Measurements from ENCODE around the gene LCN1. TPM values are rescaled to one million over a fixed set of nuclear protein-coding genes. Genes with fewer than 3 reads are reported as not detected.

The LCN1 gene
- polyA plus RNA-seq, 3 donors = not detected

GRCh38 chr9:135551456-135551855, 30.2 kb downstream of the LCN1 start:
- Histone ChIP-seq H3K9ac (ENCODE audit: insufficient read depth, low read length, poor library complexity, severe bottlenecking) (no peak overlapping the region), H3K27me3 (ENCODE audit: control insufficient read depth in 2 of 2, insufficient read depth in 2 of 2, low read length in 2 of 2) (no peaks in the 10 kb centered on the region), H3K27ac (ENCODE audit: low read depth in 1 of 2, low read length in 2 of 2) (no peak overlapping the region), H3K36me3 (replicated peaks in 1 of 2; ENCODE audit: control insufficient read depth in 1 of 2, insufficient read depth in 2 of 2, low read length in 2 of 2) (no peaks in the 10 kb centered on the region), H3K9me3 (replicated peaks in 1 of 2; ENCODE audit: control insufficient read depth in 1 of 2, insufficient read depth in 1 of 2, low read length in 2 of 2) (no peaks in the 10 kb centered on the region), H4K20me1 (ENCODE audit: insufficient read depth, low read length) (no peaks in the 10 kb centered on the region), H3K4me2 (replicated peaks; ENCODE audit: extremely low read depth, low read length, poor library complexity, severe bottlenecking) (no peak overlapping the region), H3K4me3 (replicated peaks in 1 of 3; ENCODE audit: low read depth in 2 of 3, low read length in 3 of 3) (no peak overlapping the region), H3K4me1 (ENCODE audit: control insufficient read depth in 1 of 2, insufficient read depth in 2 of 2, low read length in 2 of 2) (no peaks in the 10 kb centered on the region), H3K79me2 (ENCODE audit: insufficient read depth, low read length) (no peaks in the 10 kb centered on the region), H2AFZ (ENCODE audit: insufficient read depth, low read depth, low read length, poor library complexity, severe bottlenecking) (no peak overlapping the region)
- H3K4me3 Mint-ChIP-seq = no peak overlapping the region
- H3K4me1 Mint-ChIP-seq = no peaks in the 10 kb centered on the region
- peaks cover 0 to 5% (median 2%) of the 10 kb centered on the region in 3 donors for H3K27me3 Mint-ChIP-seq (ENCODE audit: low read depth in 3 of 3)
- H3K9me3 Mint-ChIP-seq = peaks cover 0 to 3% (median 0%) of the 10 kb centered on the region in 7 donors
- DNase-seq = no peak
- no peak overlapping the region for H3K27ac Mint-ChIP-seq
- no peak for TF ChIP-seq CTCF (IDR thresholded peaks at IDR 0.05)
- H3K36me3 Mint-ChIP-seq = no peaks in the 10 kb centered on the region
- intact Hi-C loops (cut with micrococcal nuclease) = no loop called here
- WGBS (ENCODE audit: insufficient coverage) = 97% methylated on average over 13 of the region's 13 CpGs

GRCh38 chr9:135552021-135552697, 30.9 kb downstream of the LCN1 start:
- DNase-seq = no peak
- H3K36me3 ChIP-seq (replicated peaks in 1 of 2; ENCODE audit: control insufficient read depth in 1 of 2, insufficient read depth in 2 of 2, low read length in 2 of 2) = no peaks in the 10 kb centered on the region
- Mint-ChIP-seq H3K36me3 (no peaks in the 10 kb centered on the region), H3K27me3 (ENCODE audit: low read depth in 3 of 3) (peaks cover 0 to 5% (median 2%) of the 10 kb centered on the region in 3 donors), H3K27ac (no peak overlapping the region), H3K4me3 (no peak overlapping the region), H3K9me3 (peaks cover 0 to 3% (median 0%) of the 10 kb centered on the region in 7 donors), H3K4me1 (no peaks in the 10 kb centered on the region)
- H3K4me1 ChIP-seq (ENCODE audit: control insufficient read depth in 1 of 2, insufficient read depth in 2 of 2, low read length in 2 of 2) = no peaks in the 10 kb centered on the region
- H3K4me2 ChIP-seq (replicated peaks; ENCODE audit: extremely low read depth, low read length, poor library complexity, severe bottlenecking) = no peak overlapping the region
- WGBS (ENCODE audit: insufficient coverage) = 87% methylated on average over 12 of the region's 18 CpGs
- H3K27ac ChIP-seq (ENCODE audit: low read depth in 1 of 2, low read length in 2 of 2) = no peak overlapping the region
- no peak overlapping the region for H3K9ac ChIP-seq (ENCODE audit: insufficient read depth, low read length, poor library complexity, severe bottlenecking)
- H3K9me3 ChIP-seq (replicated peaks in 1 of 2; ENCODE audit: control insufficient read depth in 1 of 2, insufficient read depth in 1 of 2, low read length in 2 of 2) = no peaks in the 10 kb centered on the region
- no peaks in the 10 kb centered on the region for H3K27me3 ChIP-seq (ENCODE audit: control insufficient read depth in 2 of 2, insufficient read depth in 2 of 2, low read length in 2 of 2)
- no peak overlapping the region for H2AFZ ChIP-seq (ENCODE audit: insufficient read depth, low read depth, low read length, poor library complexity, severe bottlenecking)
- intact Hi-C loops (cut with micrococcal nuclease) = no loop called here
- H4K20me1 ChIP-seq (ENCODE audit: insufficient read depth, low read length) = no peaks in the 10 kb centered on the region
- H3K79me2 ChIP-seq (ENCODE audit: insufficient read depth, low read length) = no peaks in the 10 kb centered on the region
- H3K4me3 ChIP-seq (replicated peaks in 1 of 3; ENCODE audit: low read depth in 2 of 3, low read length in 3 of 3) = no peak overlapping the region
- no peak for TF ChIP-seq CTCF (IDR thresholded peaks at IDR 0.05)

Measured in CD14-positive monocyte (primary cell).